Suprapubic skin (tissue), 4 donors: ENCODE results near the gene IGSF8. TPM values are rescaled to one million over a fixed set of nuclear protein-coding genes. Genes with fewer than 3 reads are reported as not detected.

Experiments
- DNase-seq, 2 donors: peaks; one replicate each; pipeline ENCODE4 v3.0.0-alpha.2; 2019; ENCODE audit warnings: low spot score in 2 of 2
- H3K27ac ChIP-seq: fragments of 200-600 bp; sonication (generic); one replicate; pipeline ENCODE4 v1.5.1; 2019
- H3K27me3 ChIP-seq: fragments of 200-600 bp; sonication (generic); one replicate; pipeline ENCODE4 v1.5.1; 2019
- H3K36me3 ChIP-seq: fragments of 200-600 bp; sonication (generic); one replicate; pipeline ENCODE4 v1.5.1; 2019
- H3K4me1 ChIP-seq: fragments of 200-600 bp; sonication (generic); one replicate; pipeline ENCODE4 v1.5.1; 2019
- H3K4me3 ChIP-seq: fragments of 200-600 bp; sonication (generic); one replicate; pipeline ENCODE4 v1.5.1; 2019; ENCODE audit warnings: mild to moderate bottlenecking
- H3K9me3 ChIP-seq: fragments of 200-600 bp; sonication (generic); one replicate; pipeline ENCODE4 v1.5.1; 2019
- EP300 ChIP-seq: sonication (generic); formaldehyde crosslinking; IDR thresholded peaks from one replicate; pipeline ENCODE4 v1.6.1; 2017; ENCODE audit warnings: antibody characterized with exemption
- POLR2A ChIP-seq, 2 donors: fragments of 450-650 bp; IDR thresholded peaks; one replicate each; pipeline ENCODE4 v1.6.1; 2017; ENCODE audit warnings: antibody characterized with exemption in 2 of 2, mild to moderate bottlenecking in 2 of 2, moderate library complexity in 2 of 2
- POLR2AphosphoS5 ChIP-seq, 3 donors: sonication (generic); formaldehyde crosslinking; IDR thresholded peaks; one replicate each; pipeline ENCODE4 v1.6.1; 2017; ENCODE audit warnings: antibody characterized with exemption in 3 of 3
- WGBS: methylation state at CpG from one replicate; pipeline ENCODE4 v1.1.5; 2018; 5-methylcytosine and 5-hydroxymethylcytosine counted together
- total RNA-seq, 4 donors: library from RNA; depleted of rRNA; stranded (reverse); fragments of >200 nt; gene quantifications; one replicate each; pipeline ENCODE4 v1.1.0, GENCODE V29; 2016
- TF ChIP-seq, protein P1 (sequence below), 2 donors: fragments of 200-600 bp in 1 of 2; fragments of 450-650 bp in 1 of 2; sonication (generic) in 1 of 2; IDR thresholded peaks; one replicate each; pipeline ENCODE4 v1.5.1; 2016 to 2019; ENCODE audit warnings: antibody characterized with exemption in 2 of 2, mild to moderate bottlenecking in 1 of 2, moderate library complexity in 1 of 2

The IGSF8 gene
- total RNA-seq, 4 donors from 2014 or later, result 44.1 to 90.5 (median 50.8) TPM

DNA sequence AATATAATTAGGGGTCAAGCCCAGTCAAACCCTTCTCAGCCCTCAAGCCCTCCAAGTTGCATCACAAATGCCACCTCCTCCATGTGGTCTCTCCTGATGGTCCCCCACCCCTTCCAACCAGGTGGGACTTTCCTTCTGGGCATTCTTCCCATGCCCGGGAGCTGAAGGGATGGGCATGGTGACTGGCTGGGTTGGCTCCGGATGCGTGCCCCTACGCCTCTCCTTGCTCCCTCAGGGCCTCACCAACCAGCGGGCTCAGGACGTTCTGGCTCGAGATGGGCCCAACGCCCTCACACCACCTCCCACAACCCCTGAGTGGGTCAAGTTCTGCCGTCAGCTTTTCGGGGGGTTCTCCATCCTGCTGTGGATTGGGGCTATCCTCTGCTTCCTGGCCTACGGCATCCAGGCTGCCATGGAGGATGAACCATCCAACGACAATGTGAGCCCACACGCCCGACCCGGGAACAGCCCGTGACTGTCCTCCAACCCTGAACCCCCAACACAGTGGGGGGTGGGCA, 24.6 kb upstream of the IGSF8 start:
- Histone ChIP-seq H3K27me3 (no peaks in the 10 kb centered on the region), H3K4me1 (peaks cover 23% of the 10 kb centered on the region), H3K4me3 (no peak overlapping the region), H3K9me3 (no peaks in the 10 kb centered on the region), H3K36me3 (no peaks in the 10 kb centered on the region), H3K27ac (no peak overlapping the region)
- TF ChIP-seq EP300, result no peak
- no peak for TF ChIP-seq POLR2AphosphoS5 (IDR thresholded peaks at IDR 0.05)
- TF ChIP-seq, protein P1, sequence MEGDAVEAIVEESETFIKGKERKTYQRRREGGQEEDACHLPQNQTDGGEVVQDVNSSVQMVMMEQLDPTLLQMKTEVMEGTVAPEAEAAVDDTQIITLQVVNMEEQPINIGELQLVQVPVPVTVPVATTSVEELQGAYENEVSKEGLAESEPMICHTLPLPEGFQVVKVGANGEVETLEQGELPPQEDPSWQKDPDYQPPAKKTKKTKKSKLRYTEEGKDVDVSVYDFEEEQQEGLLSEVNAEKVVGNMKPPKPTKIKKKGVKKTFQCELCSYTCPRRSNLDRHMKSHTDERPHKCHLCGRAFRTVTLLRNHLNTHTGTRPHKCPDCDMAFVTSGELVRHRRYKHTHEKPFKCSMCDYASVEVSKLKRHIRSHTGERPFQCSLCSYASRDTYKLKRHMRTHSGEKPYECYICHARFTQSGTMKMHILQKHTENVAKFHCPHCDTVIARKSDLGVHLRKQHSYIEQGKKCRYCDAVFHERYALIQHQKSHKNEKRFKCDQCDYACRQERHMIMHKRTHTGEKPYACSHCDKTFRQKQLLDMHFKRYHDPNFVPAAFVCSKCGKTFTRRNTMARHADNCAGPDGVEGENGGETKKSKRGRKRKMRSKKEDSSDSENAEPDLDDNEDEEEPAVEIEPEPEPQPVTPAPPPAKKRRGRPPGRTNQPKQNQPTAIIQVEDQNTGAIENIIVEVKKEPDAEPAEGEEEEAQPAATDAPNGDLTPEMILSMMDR (IDR thresholded peaks at IDR 0.05), result no peak
- no peak for TF ChIP-seq POLR2A (IDR thresholded peaks at IDR 0.05)
- 66% methylated on average over 16 of the region's 16 CpGs for WGBS
- DNase-seq, result no peak

DNA sequence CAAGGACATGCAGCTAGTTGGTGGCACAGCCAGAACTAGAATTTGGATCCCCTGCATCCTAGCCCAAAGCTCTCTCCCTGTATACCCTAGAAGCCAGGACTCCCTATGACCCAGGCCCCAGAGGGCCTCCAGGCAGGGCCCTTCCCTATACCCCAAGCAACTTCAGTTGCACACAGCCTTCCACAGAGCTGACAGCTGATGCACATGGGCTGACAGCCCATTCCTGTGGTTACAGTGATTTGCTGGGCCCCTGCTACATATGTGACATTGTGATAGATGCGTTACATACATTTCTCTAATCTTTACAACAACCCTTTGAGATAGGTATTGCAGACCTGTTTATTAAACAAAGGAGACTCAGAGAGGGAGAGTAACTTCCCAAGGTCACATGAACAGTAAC, 23.0 kb upstream of the IGSF8 start:
- 78% methylated on average over 1 of the region's 1 CpG for WGBS
- Histone ChIP-seq H3K27ac (no peak overlapping the region), H3K9me3 (no peaks in the 10 kb centered on the region)

DNA sequence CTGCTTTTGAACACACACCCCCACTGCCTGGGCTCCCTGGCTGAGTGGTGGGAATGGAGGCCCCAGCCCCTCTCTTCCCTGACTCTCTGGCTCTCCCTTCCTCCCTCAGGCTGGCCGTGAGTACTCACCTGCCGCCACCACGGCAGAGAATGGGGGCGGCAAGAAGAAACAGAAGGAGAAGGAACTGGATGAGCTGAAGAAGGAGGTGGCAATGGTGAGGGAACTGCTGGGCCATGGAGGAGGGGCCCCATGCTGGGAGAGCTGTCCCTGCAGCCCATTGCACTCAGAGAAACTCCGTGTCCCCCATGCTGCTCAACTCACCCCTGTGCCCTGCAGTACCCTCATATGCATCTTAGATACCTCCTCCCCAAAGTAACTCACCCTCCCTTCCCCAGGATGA, 22.4 kb upstream of the IGSF8 start:
- no peaks in the 10 kb centered on the region for H3K36me3 ChIP-seq
- TF ChIP-seq POLR2A (IDR thresholded peaks at IDR 0.05), result no peak
- TF ChIP-seq EP300, result no peak
- TF ChIP-seq, protein P1 (IDR thresholded peaks at IDR 0.05), result no peak
- no peak for TF ChIP-seq POLR2AphosphoS5 (IDR thresholded peaks at IDR 0.05)
- H3K9me3 ChIP-seq, result no peaks in the 10 kb centered on the region
- H3K4me3 ChIP-seq, result no peak overlapping the region
- peaks cover 13% of the 10 kb centered on the region for H3K27me3 ChIP-seq
- 94% methylated on average over 5 of the region's 5 CpGs for WGBS
- no peak for DNase-seq
- peaks cover 37% of the 10 kb centered on the region for H3K4me1 ChIP-seq
- no peak overlapping the region for H3K27ac ChIP-seq

More for the DNA sequence above, 23.0 kb upstream of the IGSF8 start:
- Histone ChIP-seq H3K4me1 (peaks cover 37% of the 10 kb centered on the region), H3K36me3 (no peaks in the 10 kb centered on the region), H3K4me3 (no peak overlapping the region), H3K27me3 (peaks cover 7% of the 10 kb centered on the region)
- DNase-seq, result no peak
- TF ChIP-seq EP300 (no peak), POLR2AphosphoS5 (IDR thresholded peaks at IDR 0.05) (no peak)
- TF ChIP-seq, protein P1 (IDR thresholded peaks at IDR 0.05), result no peak

DNA sequence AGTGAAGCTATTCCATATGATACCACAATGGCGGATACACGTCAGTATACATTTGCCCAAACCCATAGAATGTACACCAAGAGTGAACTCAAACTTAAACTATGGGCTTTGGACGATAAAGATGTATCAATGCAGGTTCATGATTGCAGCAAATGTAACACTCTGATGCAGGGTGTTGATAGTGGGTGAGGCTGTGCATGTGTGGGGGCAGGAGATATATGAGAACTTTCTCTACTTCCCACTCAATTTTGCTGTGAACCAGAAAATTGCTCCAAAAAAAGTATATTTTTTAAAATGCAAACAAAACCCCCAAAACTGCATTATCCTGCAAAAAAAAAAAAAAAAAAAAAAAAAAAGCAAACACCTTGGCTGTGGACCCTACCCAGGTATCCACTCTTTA, 20.5 kb upstream of the IGSF8 start:
- no peak overlapping the region for H3K27ac ChIP-seq
- no peaks in the 10 kb centered on the region for H3K36me3 ChIP-seq
- no peak for DNase-seq
- H3K4me1 ChIP-seq, result peaks cover 23% of the 10 kb centered on the region
- no peak for TF ChIP-seq POLR2AphosphoS5 (IDR thresholded peaks at IDR 0.05)
- TF ChIP-seq, protein P1 (IDR thresholded peaks at IDR 0.05), result no peak
- TF ChIP-seq POLR2A (IDR thresholded peaks at IDR 0.05), result no peak
- TF ChIP-seq EP300, result no peak
- no peaks in the 10 kb centered on the region for H3K9me3 ChIP-seq
- WGBS, result 94% methylated on average over 3 of the region's 3 CpGs
- no peak overlapping the region for H3K4me3 ChIP-seq
- H3K27me3 ChIP-seq, result peaks cover 18% of the 10 kb centered on the region

DNA sequence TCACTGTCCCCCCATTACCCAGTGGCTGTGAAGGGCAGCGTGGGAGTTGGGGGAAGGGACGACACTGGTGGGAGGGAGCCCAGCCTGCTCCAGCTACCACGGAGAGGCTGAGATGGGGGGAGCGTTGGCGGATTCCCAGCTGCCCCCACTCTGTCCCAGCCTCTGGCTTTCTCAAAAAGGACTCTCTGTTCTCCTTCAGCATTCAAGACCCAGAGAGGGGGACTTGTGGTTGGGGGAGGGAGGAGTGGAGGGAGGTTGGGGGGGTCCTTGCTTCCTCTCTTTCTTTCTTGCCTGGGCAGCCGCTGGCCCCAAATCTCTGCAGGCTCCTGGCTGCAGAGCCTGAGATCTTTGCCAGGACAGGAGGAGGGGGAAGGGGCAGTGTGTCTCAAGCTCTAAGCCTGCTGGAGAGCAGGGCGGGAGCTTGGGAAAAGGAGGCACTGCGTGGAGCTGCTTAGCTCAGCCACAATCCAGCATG, 19.3 kb upstream of the IGSF8 start:
- peaks cover 20% of the 10 kb centered on the region for H3K4me1 ChIP-seq
- no peak for DNase-seq
- TF ChIP-seq, protein P1 (IDR thresholded peaks at IDR 0.05), result no peak
- TF ChIP-seq EP300 (no peak), POLR2AphosphoS5 (IDR thresholded peaks at IDR 0.05) (no peak), POLR2A (IDR thresholded peaks at IDR 0.05) (no peak)

More for the DNA sequence above, 19.3 kb upstream of the IGSF8 start:
- 28% methylated on average over 6 of the region's 8 CpGs for WGBS
- H3K27me3 ChIP-seq, result peaks cover 18% of the 10 kb centered on the region
- H3K9me3 ChIP-seq, result no peaks in the 10 kb centered on the region
- no peaks in the 10 kb centered on the region for H3K36me3 ChIP-seq
- no peak overlapping the region for H3K27ac ChIP-seq
- H3K4me3 ChIP-seq, result no peak overlapping the region
